H1 (cell line): ENCODE results near the gene RING1. TPM values are rescaled to one million over a fixed set of nuclear protein-coding genes. Genes with fewer than 3 reads are reported as not detected.

Experiments used
- CTCF ChIA-PET: fragments of 300-600 bp; sonication (Branson Sonifier 250); formaldehyde crosslinking; loops from one replicate; lab custom pipeline; 2021; ENCODE audit not compliant: partially characterized antibody; lab: Charles Lee
- POLR2A ChIA-PET: fragments of 300-600 bp; sonication (Branson Sonifier 250); formaldehyde crosslinking; loops from one replicate; lab custom pipeline; 2021; ENCODE audit warnings: inconsistent platforms; ENCODE audit not compliant: partially characterized antibody; lab: Charles Lee
- DNase-seq, 2 experiments: peaks; one replicate each; pipeline versions ENCODE4 v3.0.0 to v3.0.0-alpha.2; 2010 to 2022; ENCODE audit warnings: low spot score in 2 of 2, low read depth in 1 of 2, mixed read lengths in 1 of 2
- FAIRE-seq: peaks from 2 replicates; lab custom pipeline; 2011; peaks lifted over from hg19 to GRCh38; lab: Jason Lieb, UNC
- H2AFZ ChIP-seq: 2 replicates; pipeline ENCODE4 v1.8.1; 2012; ENCODE audit warnings: low read length, inconsistent platforms
- H2AK5ac ChIP-seq: 2 replicates; pipeline ENCODE4 v1.6.1; 2013; ENCODE audit warnings: low read depth, low read length
- H2BK120ac ChIP-seq: replicated peaks from 2 replicates; pipeline ENCODE3; 2013; ENCODE audit warnings: low read depth, low read length, inconsistent platforms
- H2BK12ac ChIP-seq: 2 replicates; pipeline ENCODE4 v1.6.1; 2013; ENCODE audit warnings: low read depth, low read length
- H2BK15ac ChIP-seq: 2 replicates; pipeline ENCODE4 v1.6.1; 2013; ENCODE audit warnings: low read length
- H2BK20ac ChIP-seq: 2 replicates; pipeline ENCODE4 v1.6.1; 2013; ENCODE audit warnings: low read length
- H2BK5ac ChIP-seq: 2 replicates; pipeline ENCODE4 v1.6.1; 2013; ENCODE audit warnings: low read depth, low read length
- H3K14ac ChIP-seq: 2 replicates; pipeline ENCODE4 v1.6.1; 2013; ENCODE audit warnings: inconsistent platforms; ENCODE audit not compliant: insufficient read length
- H3K18ac ChIP-seq: 2 replicates; pipeline ENCODE4 v1.6.1; 2013; ENCODE audit warnings: low read length; ENCODE audit errors: extremely low read depth
- H3K23ac ChIP-seq: 2 replicates; pipeline ENCODE4 v1.6.1; 2013; ENCODE audit warnings: inconsistent platforms; ENCODE audit not compliant: insufficient read length
- H3K23me2 ChIP-seq: 2 replicates; pipeline ENCODE4 v1.6.1; 2013; ENCODE audit warnings: low read depth, low read length
- H3K27ac ChIP-seq: 2 replicates; pipeline ENCODE4 v1.6.1; 2011; ENCODE audit warnings: low read depth, low read length, inconsistent platforms
- H3K27me3 ChIP-seq, 4 experiments: replicated peaks in 1 of 4; 1 replicate in 1 of 4; 2 replicates in 3 of 4; pipeline versions ENCODE4 v1.6.1 to v1.8.1; 2011 to 2013; ENCODE audit warnings: low read length in 3 of 4, mild to moderate bottlenecking in 3 of 4, inconsistent platforms in 2 of 4, mixed read lengths in 2 of 4, moderate library complexity in 1 of 4; ENCODE audit not compliant: control insufficient read depth in 3 of 4, insufficient read depth in 3 of 4; ENCODE audit errors: extremely low read depth in 1 of 4
- H3K36me3 ChIP-seq, 4 experiments: 2 replicates each; pipeline versions ENCODE4 v1.6.1 to v1.8.1; 2011 to 2013; ENCODE audit warnings: mild to moderate bottlenecking in 4 of 4, low read length in 3 of 4, moderate library complexity in 2 of 4, control low read depth in 1 of 4, inconsistent platforms in 1 of 4; ENCODE audit not compliant: insufficient read depth in 4 of 4, control insufficient read depth in 2 of 4
- H3K4ac ChIP-seq: replicated peaks from 2 replicates; pipeline ENCODE3; 2013; ENCODE audit warnings: low read length, low read depth, mixed read lengths, inconsistent platforms; ENCODE audit not compliant: insufficient read length
- H3K4me1 ChIP-seq, 4 experiments: replicated peaks in 1 of 4; 1 replicate in 1 of 4; 2 replicates in 3 of 4; pipeline versions ENCODE4 v1.6.1 to v1.8.1; 2011 to 2013; ENCODE audit warnings: low read length in 3 of 4, inconsistent platforms in 2 of 4, mixed read lengths in 1 of 4; ENCODE audit not compliant: insufficient read depth in 4 of 4, control insufficient read depth in 3 of 4
- H3K4me2 ChIP-seq, 2 experiments: 2 replicates each; pipeline versions ENCODE4 v1.6.1 to v1.8.1; 2011 to 2013; ENCODE audit warnings: low read depth in 2 of 2, low read length in 2 of 2, control low read depth in 1 of 2, inconsistent platforms in 1 of 2, mild to moderate bottlenecking in 1 of 2; ENCODE audit not compliant: insufficient read depth in 1 of 2
- H3K4me3 ChIP-seq, 4 experiments: fragments of 200-600, 300-600 bp in 1 of 4; sonication (generic), shearing (Covaris generic), sonication (Bioruptor Twin) in 1 of 4; 2 replicates each; pipeline versions ENCODE4 v1.5.1 to v1.8.1; 2011 to 2016; ENCODE audit warnings: low read length in 4 of 4, low read depth in 3 of 4, control low read depth in 2 of 4, inconsistent platforms in 2 of 4, mild to moderate bottlenecking in 2 of 4, mixed read lengths in 1 of 4, moderate library complexity in 1 of 4; ENCODE audit not compliant: insufficient read depth in 2 of 4; ENCODE audit errors: extremely low read depth in 1 of 4
- H3K56ac ChIP-seq: replicated peaks from 2 replicates; pipeline ENCODE3; 2013; ENCODE audit warnings: low read depth, mild to moderate bottlenecking, mixed read lengths, low read length, inconsistent platforms; ENCODE audit not compliant: insufficient read length
- H3K79me1 ChIP-seq: 2 replicates; pipeline ENCODE4 v1.6.1; 2013; ENCODE audit warnings: low read depth, low read length, control low read depth
- H3K79me2 ChIP-seq, 2 experiments: 2 replicates each; pipeline versions ENCODE4 v1.6.1 to v1.8.1; 2012 to 2013; ENCODE audit warnings: low read length in 2 of 2, mild to moderate bottlenecking in 2 of 2, inconsistent platforms in 1 of 2; ENCODE audit not compliant: insufficient read depth in 2 of 2, control insufficient read depth in 1 of 2
- H3K9ac ChIP-seq, 4 experiments: replicated peaks in 1 of 4; 1 replicate in 1 of 4; 2 replicates in 3 of 4; pipeline versions ENCODE4 v1.6.1 to v1.8.1; 2011 to 2013; ENCODE audit warnings: low read depth in 3 of 4, low read length in 3 of 4, control low read depth in 2 of 4, mild to moderate bottlenecking in 2 of 4, moderate library complexity in 2 of 4, inconsistent platforms in 1 of 4; ENCODE audit errors: extremely low read depth in 1 of 4
- H3K9me3 ChIP-seq, 2 experiments: 2 replicates each; pipeline versions ENCODE4 v1.6.1 to v1.8.1; 2012 to 2013; ENCODE audit warnings: mild to moderate bottlenecking in 2 of 2, moderate library complexity in 2 of 2, control low read depth in 1 of 2, inconsistent platforms in 1 of 2, low read depth in 1 of 2, low read length in 1 of 2, mixed read lengths in 1 of 2; ENCODE audit not compliant: insufficient read depth in 2 of 2
- H4K20me1 ChIP-seq, 2 experiments: replicated peaks in 1 of 2; 2 replicates each; pipeline versions ENCODE3 to v1.8.1; 2011 to 2013; ENCODE audit warnings: inconsistent platforms in 2 of 2, low read length in 2 of 2, mild to moderate bottlenecking in 1 of 2; ENCODE audit not compliant: insufficient read depth in 2 of 2, control insufficient read depth in 1 of 2
- H4K5ac ChIP-seq: 2 replicates; pipeline ENCODE4 v1.6.1; 2013; ENCODE audit warnings: low read length, low read depth, mixed read lengths, inconsistent platforms; ENCODE audit not compliant: insufficient read length
- H4K8ac ChIP-seq: 2 replicates; pipeline ENCODE4 v1.8.0; 2013; ENCODE audit warnings: mild to moderate bottlenecking, moderate library complexity, low read length, inconsistent platforms; ENCODE audit not compliant: insufficient read depth; ENCODE audit errors: extremely low read depth
- H4K91ac ChIP-seq: replicated peaks from 2 replicates; pipeline ENCODE3; 2013; ENCODE audit warnings: low read length, mixed read lengths, inconsistent platforms; ENCODE audit not compliant: insufficient read length
- CBX8 ChIP-seq: fragments of 300-800, 300-1000 bp; sonication (generic); IDR thresholded peaks from 2 replicates; pipeline ENCODE4 v1.7.1; 2016; ENCODE audit warnings: low read depth, low read length, borderline replicate concordance
- CREB1 ChIP-seq: IDR thresholded peaks from 2 replicates; pipeline ENCODE4 v1.6.1; 2012; ENCODE audit warnings: inconsistent platforms
- CTCF ChIP-seq, 3 experiments: IDR thresholded peaks; 1 replicate in 2 of 3; 2 replicates in 1 of 3; pipeline versions ENCODE4 v1.5.1 to v1.6.1; 2011; ENCODE audit warnings: low read length in 3 of 3, mild to moderate bottlenecking in 3 of 3, inconsistent platforms in 2 of 3, low read depth in 1 of 3, moderate library complexity in 1 of 3; ENCODE audit not compliant: insufficient read depth in 1 of 3; ENCODE audit errors: control extremely low read depth in 1 of 3
- E2F6 ChIP-seq: IDR thresholded peaks from 2 replicates; pipeline ENCODE4 v1.6.1; 2012; ENCODE audit warnings: inconsistent platforms
- GABPA ChIP-seq: IDR thresholded peaks from 2 replicates; pipeline ENCODE4 v1.6.1; 2011; ENCODE audit warnings: mild to moderate bottlenecking, low read length, moderate library complexity, borderline replicate concordance; ENCODE audit not compliant: insufficient read depth
- KDM1A ChIP-seq: fragments of 200-600, 300-600 bp; sonication (generic); IDR thresholded peaks from 2 replicates; pipeline ENCODE4 v1.7.1; 2016; ENCODE audit warnings: mild to moderate bottlenecking, low read length, borderline replicate concordance
- NRF1 ChIP-seq: IDR thresholded peaks from 2 replicates; pipeline ENCODE4 v1.6.1; 2011; ENCODE audit warnings: mild to moderate bottlenecking, low read depth, low read length, improper control_type of control experiment
- SIRT6 ChIP-seq: IDR thresholded peaks from one replicate; pipeline ENCODE4 v1.7.1; 2012; ENCODE audit warnings: low read length, inconsistent platforms
- YY1 ChIP-seq: IDR thresholded peaks from 2 replicates; pipeline ENCODE4 v1.6.1; 2011; ENCODE audit warnings: low read depth, mild to moderate bottlenecking, low read length
- WGBS, 2 experiments: shearing (Covaris generic) in 1 of 2; methylation state at CpG; one replicate each; pipeline versions ENCODE4 v1.1.6 to v1.1.7; 2013 to 2015; ENCODE audit warnings: low lambda C conversion rate in 2 of 2, mixed read lengths in 2 of 2, inconsistent platforms in 1 of 2, low coverage in 1 of 2, missing lambda C conversion rate in 1 of 2; ENCODE audit not compliant: insufficient replicate concordance in 2 of 2, insufficient coverage in 1 of 2, insufficient read length in 1 of 2; ENCODE audit errors: extremely low coverage in 1 of 2, missing lambda C conversion rate in 1 of 2; 5-methylcytosine and 5-hydroxymethylcytosine counted together
- polyA plus RNA-seq, 7 experiments: library from polyadenylated mRNA; depleted of rRNA in 3 of 7; stranded (reverse) in 5 of 7; unstranded in 2 of 7; fragments of >200 nt in 5 of 7; fragments of 200-250 nt in 2 of 7; gene quantifications; 1 replicate in 5 of 7; 2 replicates in 1 of 7; 4 replicates in 1 of 7; pipeline versions ENCODE4 v1.2.1 to v1.2.3, GENCODE V29; 2011 to 2013; ENCODE audit warnings: missing spikeins in 2 of 7, mixed read lengths in 2 of 7
- total RNA-seq: library from RNA; stranded (reverse); fragmentation: NEBNext Ultra II Directional; extraction: Animal tissue kit (Norgen Biotek cat#: 25700); gene quantifications from 2 replicates; pipeline ENCODE4 v1.2.1, GENCODE V29; 2021

RING1 gene
- total and polyA plus RNA-seq, 2 of the 8 experiments (the other 6 are each of a cell fraction or from before 2014, with no cell fraction given) = 16.4 to 26.0 TPM

GRCh38 chr6:33215271-33216116, 7.2 kb downstream of the RING1 start:
- Histone ChIP-seq H2BK12ac (no peak overlapping the region), H2BK5ac (no peak overlapping the region), H2BK20ac (peak overlapping the region; percentile 64; the same call in 1 of the 2 replicates), H3K56ac (no peak overlapping the region), H2AFZ (no peak overlapping the region), H3K36me3 (peaks cover 0 to 5% (median 0%) of the 10 kb centered on the region in 4 experiments; a peak in 1 of 8 replicates), H3K14ac (no peak overlapping the region), H3K4ac (no peak overlapping the region), H4K8ac (no peak overlapping the region), H3K23ac (no peak overlapping the region), H3K23me2 (peaks cover 11% of the 10 kb centered on the region; the same call in 1 of the 2 replicates), H2AK5ac (no peak overlapping the region), H3K9me3 (no peaks in the 10 kb centered on the region), H3K27me3 (peaks cover 39 to 88% (median 78%) of the 10 kb centered on the region in 4 experiments), H3K79me1 (no peaks in the 10 kb centered on the region), H3K4me2 (no peak overlapping the region; a peak in 1 of 4 replicates), H3K18ac (no peak overlapping the region), H3K4me3 (no peak overlapping the region), H4K5ac (no peak overlapping the region), H3K27ac (no peak overlapping the region), H4K20me1 (peaks cover 2 to 8% of the 10 kb centered on the region in 2 experiments), H4K91ac (no peak overlapping the region), H3K4me1 (peaks cover 0 to 13% (median 3%) of the 10 kb centered on the region in 4 experiments; a peak in 6 of 7 replicates), H2BK15ac (no peak overlapping the region), H3K79me2 (no peaks in the 10 kb centered on the region), H2BK120ac (no peak overlapping the region), H3K9ac (no peak overlapping the region)
- DNase-seq = no peak
- CTCF ChIA-PET = interaction anchor here (0.6 to 2.3 kb wide), 4 partner anchors 10 to 231 kb away, joined by 3 to 6 read pairs (median 3); partner anchors contain the start of gene HSD17B8
- no peak for FAIRE-seq
- 77% methylated on average over 9 of the region's 9 CpGs; no CpG with 5 or more reads in 1 of the 2 experiments for WGBS, 2 experiments
- POLR2A ChIA-PET = no interaction called here
- TF ChIP-seq YY1 (no peak), NRF1 (no peak), GABPA (no peak), CREB1 (no peak), E2F6 (no peak), KDM1A (no peak), CTCF (IDR thresholded peaks at IDR 0.05; ENCODE audit: control extremely low read depth in 1 of 3, insufficient read depth in 1 of 3, low read depth in 1 of 3, low read length in 3 of 3) (no peak), CBX8 (no peak), SIRT6 (no peak)
